ENCODE measurements around the gene MIF. TPM values are rescaled to one million over a fixed set of nuclear protein-coding genes. Genes with fewer than 3 reads are reported as not detected.

Gene MIF
- total RNA-seq, 5 donors from 2014 or later (not counting 1 experiment from before 2014, with no cell fraction given) = 182 to 334 (median 289) TPM

DNA sequence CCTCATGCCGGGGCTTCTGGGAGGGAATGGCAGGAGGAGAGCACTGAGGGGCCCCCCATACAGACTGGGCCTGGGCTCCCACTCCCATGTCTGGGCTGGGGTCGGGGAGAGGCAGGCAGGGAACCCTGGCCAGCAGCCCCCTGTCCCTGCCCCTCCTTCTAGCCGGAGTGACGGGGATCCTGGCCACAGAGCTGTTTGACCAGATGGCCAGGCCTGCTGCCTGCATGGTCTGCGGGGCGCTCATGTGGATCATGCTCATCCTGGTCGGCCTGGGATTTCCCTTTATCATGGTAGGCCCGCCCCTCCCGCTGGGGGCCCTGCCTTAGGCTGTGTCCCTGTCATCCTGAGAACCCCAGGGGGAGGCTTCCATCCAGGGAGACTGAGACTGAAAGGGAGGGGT is 10.0 kb upstream of the MIF start:
- CTCF ChIA-PET = no interaction called here
- no peak overlapping the region for H3K27ac Mint-ChIP-seq
- Histone ChIP-seq H3K4me1 (ENCODE audit: control insufficient read depth in 1 of 2, extremely low read depth in 1 of 2, insufficient read depth in 2 of 2, low read length in 2 of 2) (no peaks in the 10 kb centered on the region), H3K9me3 (no peaks in the 10 kb centered on the region), H3K36me3 (ENCODE audit: control insufficient read depth in 2 of 2, extremely low read depth in 1 of 2, insufficient read depth in 1 of 2, low read length in 1 of 2) (peaks cover 3 to 4% of the 10 kb centered on the region in 2 donors), H3K4me3 (ENCODE audit: control insufficient read depth in 1 of 2, extremely low read depth in 1 of 2, low read length in 1 of 2) (no peak overlapping the region), H3K27ac (ENCODE audit: low read length) (no peak overlapping the region), H3K27me3 (replicated peaks in 1 of 2; ENCODE audit: control insufficient read depth in 2 of 2, extremely low read depth in 1 of 2, insufficient read depth in 2 of 2, low read length in 1 of 2) (no peaks in the 10 kb centered on the region)
- H3K36me3 Mint-ChIP-seq = peaks cover 11% of the 10 kb centered on the region
- H3K4me1 Mint-ChIP-seq = no peaks in the 10 kb centered on the region
- H3K4me3 Mint-ChIP-seq = no peak overlapping the region
- H3K9me3 Mint-ChIP-seq = no peaks in the 10 kb centered on the region
- no peak for DNase-seq
- 93% methylated on average over 9 of the region's 9 CpGs for WGBS (ENCODE audit: insufficient coverage)
- no peak for ATAC-seq (replicated peaks in 1 of 4)
- no peaks in the 10 kb centered on the region for H3K27me3 Mint-ChIP-seq
- POLR2A ChIA-PET = no interaction called here

DNA sequence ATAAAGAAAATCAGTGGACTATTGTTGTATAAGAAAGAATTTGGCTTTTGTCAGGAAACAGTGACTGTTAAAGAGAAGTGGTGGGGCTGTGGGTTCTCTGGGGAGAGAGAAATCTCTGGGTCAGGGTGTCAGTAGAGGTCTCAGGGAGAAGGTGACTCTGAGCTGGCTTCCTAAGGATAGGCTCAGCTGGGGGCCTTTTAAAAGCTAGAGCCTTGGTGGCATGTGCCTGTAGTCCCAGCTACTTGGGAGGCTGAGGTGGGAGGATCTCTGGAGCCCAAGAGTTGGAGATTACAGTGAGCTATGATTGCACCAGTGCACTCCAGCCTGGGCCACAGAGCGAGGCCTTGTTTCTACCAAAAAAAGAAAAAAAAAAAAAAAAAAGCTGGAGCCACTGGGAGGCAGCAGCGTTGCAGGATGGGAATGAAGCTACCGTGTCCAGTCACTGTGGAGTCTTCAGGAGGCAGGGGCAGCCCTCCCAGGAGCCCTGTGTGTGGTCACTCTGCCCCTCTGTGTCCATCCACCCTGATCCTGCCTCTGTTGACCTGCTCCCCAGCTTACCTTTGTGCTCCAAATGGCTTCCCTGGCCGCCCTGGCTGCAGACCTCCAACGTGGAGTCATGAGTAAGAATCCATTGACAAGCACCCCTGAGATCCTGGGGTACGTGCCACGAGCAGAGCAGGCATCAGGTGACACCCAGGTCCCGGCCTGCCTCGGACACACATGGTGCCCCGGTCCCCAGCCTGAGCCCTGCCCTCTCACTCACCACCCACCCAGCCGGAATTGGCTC is 5.4 kb upstream of the MIF start:
- 93% methylated on average over 7 of the region's 11 CpGs for WGBS (ENCODE audit: insufficient coverage)
- no peaks in the 10 kb centered on the region for H3K9me3 ChIP-seq
- H3K27me3 ChIP-seq (replicated peaks in 1 of 2; ENCODE audit: control insufficient read depth in 2 of 2, extremely low read depth in 1 of 2, insufficient read depth in 2 of 2, low read length in 1 of 2) = no peaks in the 10 kb centered on the region
- ATAC-seq (replicated peaks in 1 of 4) (no peak), DNase-seq (no peak)
- Mint-ChIP-seq H3K4me1 (peaks cover 8 to 13% (median 11%) of the 10 kb centered on the region in 3 donors), H3K36me3 (no peaks in the 10 kb centered on the region), H3K4me3 (no peak overlapping the region), H3K27ac (no peak overlapping the region), H3K27me3 (no peaks in the 10 kb centered on the region), H3K9me3 (no peaks in the 10 kb centered on the region)
- POLR2A ChIA-PET = interaction anchor here in 1 of 2 donors (0.6 kb wide), 1 partner anchor 23 kb away, joined by 3 read pairs; no protein-coding TSS in a partner anchor
- peaks cover 4 to 8% of the 10 kb centered on the region in 2 experiments for H3K4me1 ChIP-seq (ENCODE audit: control insufficient read depth in 1 of 2, extremely low read depth in 1 of 2, insufficient read depth in 2 of 2, low read length in 2 of 2)
- H3K36me3 ChIP-seq (ENCODE audit: control insufficient read depth in 2 of 2, extremely low read depth in 1 of 2, insufficient read depth in 1 of 2, low read length in 1 of 2) = peaks cover 3% of the 10 kb centered on the region in 2 donors
- H3K4me3 ChIP-seq (ENCODE audit: control insufficient read depth in 1 of 2, extremely low read depth in 1 of 2, low read length in 1 of 2) = no peak overlapping the region
- no peak overlapping the region for H3K27ac ChIP-seq (ENCODE audit: low read length)
- CTCF ChIA-PET = interaction anchor here (0.5 to 0.7 kb wide), 7 partner anchors 119 to 1168 kb away, joined by 3 to 9 read pairs (median 4); no protein-coding TSS in a partner anchor

DNA sequence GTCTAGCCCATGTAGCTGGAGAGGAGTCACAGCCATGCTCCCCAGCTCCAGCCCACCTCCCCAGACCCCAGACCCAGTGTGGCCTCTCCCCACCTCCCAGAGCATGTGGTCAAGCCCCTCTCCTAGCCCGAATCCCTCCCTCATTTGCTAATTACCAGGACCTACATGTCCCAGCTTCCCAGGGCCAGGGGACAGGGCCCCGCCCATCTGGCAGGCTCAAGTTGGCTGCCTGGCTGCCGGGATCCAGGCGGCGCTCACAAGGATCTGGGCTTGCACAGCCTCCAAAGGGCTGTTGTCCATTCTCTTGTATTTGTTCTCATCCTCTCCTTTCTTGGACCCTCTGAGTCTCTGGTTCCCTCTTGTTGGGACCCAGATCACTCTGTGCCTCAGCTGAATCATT is 4.6 kb upstream of the MIF start:
- H3K9me3 ChIP-seq = no peaks in the 10 kb centered on the region
- ChIA-PET CTCF (interaction anchor here (0.5 to 1.0 kb wide), 2 partner anchors 32 kb away, joined by 3 read pairs; partner anchors contain the start of gene SLC2A11 (in 1 of the 2)), POLR2A (no interaction called here)
- no peaks in the 10 kb centered on the region for H3K27me3 ChIP-seq (replicated peaks in 1 of 2; ENCODE audit: control insufficient read depth in 2 of 2, extremely low read depth in 1 of 2, insufficient read depth in 2 of 2, low read length in 1 of 2)
- Mint-ChIP-seq H3K9me3 (no peaks in the 10 kb centered on the region), H3K27ac (no peak overlapping the region), H3K27me3 (no peaks in the 10 kb centered on the region), H3K36me3 (no peaks in the 10 kb centered on the region), H3K4me3 (no peak overlapping the region), H3K4me1 (peaks cover 10 to 20% (median 13%) of the 10 kb centered on the region in 3 donors)
- H3K4me3 ChIP-seq (ENCODE audit: control insufficient read depth in 1 of 2, extremely low read depth in 1 of 2, low read length in 1 of 2) = no peak overlapping the region
- peaks cover 0 to 3% of the 10 kb centered on the region in 2 donors for H3K36me3 ChIP-seq (ENCODE audit: control insufficient read depth in 2 of 2, extremely low read depth in 1 of 2, insufficient read depth in 1 of 2, low read length in 1 of 2)
- H3K4me1 ChIP-seq (ENCODE audit: control insufficient read depth in 1 of 2, extremely low read depth in 1 of 2, insufficient read depth in 2 of 2, low read length in 2 of 2) = peaks cover 4 to 10% of the 10 kb centered on the region in 2 experiments
- DNase-seq (no peak), ATAC-seq (replicated peaks in 1 of 4) (no peak)
- no peak overlapping the region for H3K27ac ChIP-seq (ENCODE audit: low read length)
- 81% methylated on average over 4 of the region's 5 CpGs for WGBS (ENCODE audit: insufficient coverage)

DNA sequence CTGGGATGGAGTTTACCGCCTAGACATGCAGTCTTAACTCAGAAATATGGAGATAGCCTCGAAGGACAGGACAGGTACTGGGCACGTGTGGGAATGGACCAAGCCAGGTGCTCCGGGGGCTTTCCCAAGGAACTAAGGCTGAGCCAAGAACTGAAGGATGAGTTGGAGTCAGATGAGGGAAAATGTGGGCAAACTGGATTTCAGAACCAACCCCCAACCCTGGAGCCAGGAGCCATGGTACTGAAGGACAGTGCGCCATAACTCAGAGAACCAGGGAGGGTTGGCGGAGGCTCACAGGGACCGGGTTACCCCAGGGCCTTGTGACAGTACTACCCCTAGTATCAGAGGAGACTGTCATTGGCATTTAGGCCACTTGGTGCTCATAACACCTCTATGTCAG is 2.5 kb upstream of the MIF start:
- H3K4me3 Mint-ChIP-seq = peak overlapping the region in 1 of 3 donors; percentile 91
- Histone ChIP-seq H3K4me3 (ENCODE audit: control insufficient read depth in 1 of 2, extremely low read depth in 1 of 2, low read length in 1 of 2) (no peak overlapping the region), H3K27me3 (replicated peaks in 1 of 2; ENCODE audit: control insufficient read depth in 2 of 2, extremely low read depth in 1 of 2, insufficient read depth in 2 of 2, low read length in 1 of 2) (no peaks in the 10 kb centered on the region), H3K27ac (ENCODE audit: low read length) (no peak overlapping the region), H3K9me3 (no peaks in the 10 kb centered on the region), H3K36me3 (ENCODE audit: control insufficient read depth in 2 of 2, extremely low read depth in 1 of 2, insufficient read depth in 1 of 2, low read length in 1 of 2) (peaks cover 3 to 12% of the 10 kb centered on the region in 2 donors), H3K4me1 (ENCODE audit: control insufficient read depth in 1 of 2, extremely low read depth in 1 of 2, insufficient read depth in 2 of 2, low read length in 2 of 2) (peaks cover 4 to 29% of the 10 kb centered on the region in 2 experiments)
- H3K36me3 Mint-ChIP-seq = peaks cover 3% of the 10 kb centered on the region
- WGBS (ENCODE audit: insufficient coverage) = 92% methylated on average over 7 of the region's 7 CpGs
- no peaks in the 10 kb centered on the region for H3K9me3 Mint-ChIP-seq
- DNase-seq = no peak
- no peak for ATAC-seq (replicated peaks in 1 of 4)
- ChIA-PET CTCF (no interaction called here), POLR2A (interaction anchor here in 1 of 2 donors (0.6 kb wide), 1 partner anchor 20 kb away, joined by 3 read pairs; no protein-coding TSS in a partner anchor)
- peaks cover 20 to 28% (median 20%) of the 10 kb centered on the region in 3 donors for H3K4me1 Mint-ChIP-seq
- H3K27ac Mint-ChIP-seq = no peak overlapping the region
- H3K27me3 Mint-ChIP-seq = no peaks in the 10 kb centered on the region

DNA sequence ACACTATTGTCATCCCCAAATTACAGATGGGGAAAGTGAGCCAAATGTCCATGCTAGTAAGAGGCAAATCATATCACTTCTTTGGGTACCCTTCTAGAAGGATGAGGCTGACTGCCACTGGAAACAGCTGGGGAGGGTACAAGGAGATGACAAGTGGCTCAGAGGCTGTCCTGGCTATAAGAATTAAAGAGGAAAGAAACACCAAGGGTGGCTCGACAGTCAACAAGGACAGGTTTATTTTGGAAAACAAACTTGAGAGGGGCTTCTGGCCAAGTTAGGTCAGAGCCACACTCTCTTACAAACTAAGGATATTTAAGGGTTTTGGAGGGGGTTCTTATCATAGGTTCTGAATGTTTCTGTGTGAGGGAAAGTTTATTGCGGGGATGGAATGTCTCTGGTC is 2.1 kb upstream of the MIF start:
- ATAC-seq (replicated peaks in 1 of 4) (no peak), DNase-seq (no peak)
- H3K27me3 ChIP-seq (replicated peaks in 1 of 2; ENCODE audit: control insufficient read depth in 2 of 2, extremely low read depth in 1 of 2, insufficient read depth in 2 of 2, low read length in 1 of 2) = no peaks in the 10 kb centered on the region
- Mint-ChIP-seq H3K4me1 (peaks cover 20 to 30% (median 23%) of the 10 kb centered on the region in 3 donors), H3K4me3 (peak overlapping the region in 2 of 3 donors; percentile 6 to 91), H3K27ac (peak overlapping the region; percentile 61 to 97), H3K9me3 (no peaks in the 10 kb centered on the region), H3K27me3 (no peaks in the 10 kb centered on the region), H3K36me3 (peaks cover 5% of the 10 kb centered on the region)
- peaks cover 4 to 29% of the 10 kb centered on the region in 2 experiments for H3K4me1 ChIP-seq (ENCODE audit: control insufficient read depth in 1 of 2, extremely low read depth in 1 of 2, insufficient read depth in 2 of 2, low read length in 2 of 2)
- H3K9me3 ChIP-seq = no peaks in the 10 kb centered on the region
- peaks cover 3 to 16% of the 10 kb centered on the region in 2 donors for H3K36me3 ChIP-seq (ENCODE audit: control insufficient read depth in 2 of 2, extremely low read depth in 1 of 2, insufficient read depth in 1 of 2, low read length in 1 of 2)
- H3K27ac ChIP-seq (ENCODE audit: low read length) = no peak overlapping the region
- ChIA-PET POLR2A (interaction anchor here in 1 of 2 donors (0.6 kb wide), 1 partner anchor 20 kb away, joined by 3 read pairs; no protein-coding TSS in a partner anchor), CTCF (no interaction called here)
- WGBS (ENCODE audit: insufficient coverage) = 100% methylated on average over 1 of the region's 2 CpGs
- H3K4me3 ChIP-seq (ENCODE audit: control insufficient read depth in 1 of 2, extremely low read depth in 1 of 2, low read length in 1 of 2) = no peak overlapping the region

DNA sequence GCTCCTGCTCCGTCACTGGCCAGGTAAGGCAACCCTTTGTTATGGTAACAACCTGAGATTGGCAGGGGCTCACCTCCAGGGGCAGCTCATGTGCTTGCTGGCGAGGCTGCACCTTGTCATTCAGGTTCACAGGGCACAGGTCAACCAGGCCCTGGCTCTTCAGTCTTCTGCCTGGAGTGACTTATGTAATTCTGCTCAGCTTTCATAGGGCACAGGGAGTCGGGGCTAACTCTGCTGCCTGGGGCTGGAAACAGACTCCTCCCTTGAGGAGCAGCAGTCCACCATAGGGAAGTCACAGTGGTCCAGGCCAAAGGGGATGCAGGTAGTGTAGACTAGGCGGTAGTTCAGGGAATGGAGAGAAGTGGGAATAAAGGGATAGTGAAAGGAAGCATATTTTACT is 1.5 kb upstream of the MIF start:
- WGBS (ENCODE audit: insufficient coverage) = 100% methylated on average over 3 of the region's 4 CpGs
- Mint-ChIP-seq H3K27ac (peak overlapping the region; percentile 95 to 97), H3K4me3 (peak overlapping the region; percentile 57 to 92 (median 91)), H3K9me3 (no peaks in the 10 kb centered on the region), H3K27me3 (no peaks in the 10 kb centered on the region), H3K36me3 (peaks cover 8% of the 10 kb centered on the region), H3K4me1 (peaks cover 20 to 33% (median 25%) of the 10 kb centered on the region in 3 donors)
- Histone ChIP-seq H3K9me3 (no peaks in the 10 kb centered on the region), H3K4me3 (ENCODE audit: control insufficient read depth in 1 of 2, extremely low read depth in 1 of 2, low read length in 1 of 2) (no peak overlapping the region), H3K27me3 (replicated peaks in 1 of 2; ENCODE audit: control insufficient read depth in 2 of 2, extremely low read depth in 1 of 2, insufficient read depth in 2 of 2, low read length in 1 of 2) (no peaks in the 10 kb centered on the region), H3K4me1 (ENCODE audit: control insufficient read depth in 1 of 2, extremely low read depth in 1 of 2, insufficient read depth in 2 of 2, low read length in 2 of 2) (peaks cover 4 to 29% of the 10 kb centered on the region in 2 experiments), H3K27ac (ENCODE audit: low read length) (no peak overlapping the region), H3K36me3 (ENCODE audit: control insufficient read depth in 2 of 2, extremely low read depth in 1 of 2, insufficient read depth in 1 of 2, low read length in 1 of 2) (peaks cover 3 to 21% of the 10 kb centered on the region in 2 donors)
- no peak for DNase-seq
- CTCF ChIA-PET = no interaction called here
- ATAC-seq (replicated peaks in 1 of 4) = no peak
- POLR2A ChIA-PET = interaction anchor here in 1 of 2 donors (0.6 kb wide), 1 partner anchor 21 kb away, joined by 3 read pairs; no protein-coding TSS in a partner anchor

Measured in T-cell (primary cell).